ENCODE results near the gene UNC13D. TPM values are rescaled to one million over a fixed set of nuclear protein-coding genes. Genes with fewer than 3 reads are reported as not detected.
A peak's percentile ranks its signal among the peaks of the same experiment; 100 is the strongest.

The UNC13D gene
- total and polyA plus RNA-seq, 9 of the 15 experiments (the other 6 are each of a cell fraction or from before 2014, with no cell fraction given): 0.86 to 244 (median 69.2) TPM

DNA sequence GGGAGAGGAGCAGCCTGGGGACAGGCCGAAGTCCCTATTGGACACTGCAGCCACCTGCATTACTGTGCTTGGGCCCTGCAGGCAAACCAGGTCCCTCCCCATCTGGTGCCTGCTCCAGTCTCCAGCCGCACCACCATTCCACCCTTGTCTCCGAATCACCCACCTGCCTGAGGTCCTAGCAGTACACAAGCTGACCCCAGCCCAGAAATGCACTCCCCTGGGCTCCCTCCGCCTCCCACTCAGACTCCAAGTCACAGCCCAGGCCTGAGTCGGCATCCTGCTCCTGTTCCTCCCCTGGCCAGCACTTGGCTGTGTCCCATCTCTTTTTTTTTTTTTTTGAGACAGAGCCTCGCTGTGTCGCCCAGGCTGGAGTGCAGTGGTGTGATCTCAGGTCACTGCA, 6.3 kb downstream of the UNC13D start:
- in situ Hi-C loops (cut with MboI): no loop called here
- Histone ChIP-seq H3K27me3 (ENCODE audit: control insufficient read depth in 2 of 2, insufficient read depth in 2 of 2, low read length in 2 of 2) (no peaks in the 10 kb centered on the region), H3K36me3 (ENCODE audit: control insufficient read depth, insufficient read depth, low read length) (peaks cover 85% of the 10 kb centered on the region; the same call in 2 of the 3 replicates), H3K9ac (ENCODE audit: insufficient read depth in 1 of 2, low read depth in 2 of 2, low read length in 2 of 2) (peak overlapping the region in 1 of 2 experiments; percentile 14; a peak in 2 of 4 replicates), H3K9me1 (ENCODE audit: control insufficient read depth, insufficient read depth, low read length) (no peaks in the 10 kb centered on the region), H3K4me3 (no peak overlapping the region), H3K27ac (ENCODE audit: extremely low read depth, low read depth, low read length) (no peak overlapping the region; the same call in 2 of the 3 replicates), H3K4me2 (ENCODE audit: insufficient read depth, low read length) (no peak overlapping the region), H2AFZ (ENCODE audit: low read depth, low read length) (no peak overlapping the region), H3K79me2 (ENCODE audit: control insufficient read depth, insufficient read depth, low read length) (peaks cover 24% of the 10 kb centered on the region), H3K9me3 (replicated peaks; ENCODE audit: control insufficient read depth, insufficient read depth, low read depth, low read length) (no peaks in the 10 kb centered on the region), H4K20me1 (replicated peaks; ENCODE audit: control insufficient read depth, insufficient read depth, low read length) (no peaks in the 10 kb centered on the region), H3K4me1 (replicated peaks in 1 of 2; ENCODE audit: control insufficient read depth in 2 of 2, insufficient read depth in 2 of 2, low read length in 2 of 2) (peaks cover 8 to 58% of the 10 kb centered on the region in 2 experiments; a peak in 4 of 5 replicates)
- CTCF ChIA-PET (ENCODE audit: low intra/inter-chr PET ratio): no interaction called here
- no peak for FAIRE-seq
- POLR2A ChIA-PET: interaction anchor here (2.0 to 4.7 kb wide), 2 partner anchors 13 to 58 kb away, joined by 5 to 36 read pairs; no protein-coding TSS in a partner anchor
- 0 out of 2 replicates have a peak, but pooled peaks have one; percentile 62 for TF ChIP-seq RBFOX2 (IDR thresholded peaks at IDR 0.05; ENCODE audit: low read depth, low read length)
- peak; percentile 39; the same call in 1 of the 2 replicates for TF ChIP-seq POLR2G (IDR thresholded peaks at IDR 0.05; ENCODE audit: low read depth, low read length)
- TF ChIP-seq ZFX (CRISPR knock-in tag; IDR thresholded peaks at IDR 0.05): 0 out of 2 replicates have a peak, but pooled peaks have one; percentile 10
- TF ChIP-seq CBX8 (IDR thresholded peaks at IDR 0.05; ENCODE audit: borderline replicate concordance, extremely low read depth, low read depth, low read length, poor library complexity, severe bottlenecking): no peak
- TF ChIP-seq PRPF4 (IDR thresholded peaks at IDR 0.05; ENCODE audit: insufficient read depth, low read depth, low read length, poor library complexity, severe bottlenecking): no peak
- peak; percentile 21 for TF ChIP-seq POLR2B (IDR thresholded peaks at IDR 0.05; ENCODE audit: low read depth, partially characterized antibody)
- TF ChIP-seq SREBF1 (IDR thresholded peaks at IDR 0.05; ENCODE audit: borderline replicate concordance, low read depth, low read length): no peak
- intact Hi-C loops (cut with micrococcal nuclease): no loop called here
- BruUV-seq (replicated peaks): no TSS peak
- DNase-seq (ENCODE audit: extremely low read depth in 1 of 4, low spot score in 3 of 4): no peak
- WGBS (ENCODE audit: insufficient coverage, low coverage, missing lambda C conversion rate): 86% methylated on average over 4 of the region's 7 CpGs
- no peak for ATAC-seq
